GM18951 (cell line): ENCODE results near the gene FAM131A.

Experiments used
- POLR2A ChIP-seq: IDR thresholded peaks from 4 replicates; pipeline ENCODE4 v1.6.1; 2011; ENCODE audit warnings: mild to moderate bottlenecking; ENCODE audit not compliant: insufficient read length, insufficient read depth; ENCODE audit errors: extremely low read depth
- in situ Hi-C: fragments of 300-500 bp; cut with MboI; formaldehyde crosslinking; loops from one replicate; pipeline ENCODE4 v1.12.0; 2022; ENCODE audit warnings: low sequenced_read_pairs, mixed read lengths, inconsistent platforms; ENCODE audit not compliant: unreplicated experiment

FAM131A gene

DNA sequence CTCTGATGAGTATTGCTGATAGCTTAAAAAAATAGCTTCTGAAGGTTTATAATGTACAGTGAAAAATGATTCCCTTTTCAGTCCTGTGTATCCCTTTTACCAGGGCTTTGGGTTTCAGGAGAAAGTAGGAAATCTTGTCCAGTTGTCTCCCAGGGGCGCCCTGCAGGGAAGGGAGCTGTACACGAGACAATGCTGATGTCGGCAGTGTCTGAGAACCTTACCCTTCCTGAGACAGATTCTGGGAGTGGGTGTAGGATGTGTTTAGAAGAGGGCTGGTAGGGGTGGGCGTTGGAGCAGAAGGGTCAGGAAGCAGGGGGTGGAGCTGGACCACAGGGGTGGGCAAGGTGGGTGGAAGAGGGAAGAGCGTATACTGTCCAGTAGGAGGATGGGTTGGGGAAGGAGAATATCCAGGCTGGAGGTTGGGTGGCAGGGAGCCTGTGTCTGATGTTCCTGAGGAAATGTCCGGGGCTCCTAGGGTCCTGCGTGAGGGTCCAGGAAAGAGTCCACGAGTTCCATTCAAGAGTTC is 35.0 kb downstream of the FAM131A start:
- no peak for TF ChIP-seq POLR2A
- in situ Hi-C loops = loop anchor here (25.0 kb wide), 1 partner anchor 165 kb away; no protein-coding TSS in a partner anchor

DNA sequence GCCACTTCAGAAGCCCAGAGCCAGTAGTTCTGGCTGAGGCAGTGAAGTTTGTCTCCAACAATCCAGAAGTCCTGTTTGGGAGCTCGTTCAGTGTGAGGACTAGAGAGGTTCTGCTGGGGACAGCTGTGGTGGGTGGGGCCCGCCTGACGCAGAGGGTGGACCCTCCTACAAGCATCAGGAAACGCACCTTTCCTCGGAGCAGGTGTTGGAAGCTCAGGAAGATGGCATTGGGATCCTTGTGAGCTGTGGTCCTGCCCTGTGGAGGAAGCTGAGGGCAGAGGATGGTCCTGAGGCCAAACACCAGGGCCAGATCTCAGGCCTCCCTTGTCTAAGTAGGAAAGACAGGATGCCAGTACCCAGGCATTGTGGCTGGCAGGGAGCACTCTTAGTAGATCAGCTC is 35.5 kb downstream of the FAM131A start:
- no peak for TF ChIP-seq POLR2A
- in situ Hi-C loops = loop anchor here (25.0 kb wide), 1 partner anchor 164 kb away; no protein-coding TSS in a partner anchor

DNA sequence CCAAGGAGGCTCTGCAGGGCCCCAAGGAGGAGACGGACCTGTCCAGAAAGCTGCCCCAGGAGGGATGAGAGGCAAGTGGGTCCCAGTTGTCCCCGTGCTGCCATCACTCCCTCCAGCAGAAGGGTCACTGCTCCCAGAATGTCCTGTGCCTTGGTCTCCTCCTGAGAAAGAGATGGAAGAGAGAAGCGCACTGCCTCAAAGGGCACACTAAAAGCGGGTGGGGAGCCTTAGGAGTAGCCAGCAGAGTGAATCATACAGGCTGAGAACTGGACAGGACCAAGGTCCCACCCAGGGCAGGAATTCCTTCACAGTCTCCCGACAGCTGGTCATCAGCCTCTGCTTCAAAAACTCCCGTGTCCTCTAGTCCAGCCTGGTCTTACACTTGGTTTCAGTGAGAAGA is 36.0 kb downstream of the FAM131A start:
- in situ Hi-C loops = loop anchor here (25.0 kb wide), 1 partner anchor 164 kb away; no protein-coding TSS in a partner anchor
- TF ChIP-seq POLR2A = no peak

DNA sequence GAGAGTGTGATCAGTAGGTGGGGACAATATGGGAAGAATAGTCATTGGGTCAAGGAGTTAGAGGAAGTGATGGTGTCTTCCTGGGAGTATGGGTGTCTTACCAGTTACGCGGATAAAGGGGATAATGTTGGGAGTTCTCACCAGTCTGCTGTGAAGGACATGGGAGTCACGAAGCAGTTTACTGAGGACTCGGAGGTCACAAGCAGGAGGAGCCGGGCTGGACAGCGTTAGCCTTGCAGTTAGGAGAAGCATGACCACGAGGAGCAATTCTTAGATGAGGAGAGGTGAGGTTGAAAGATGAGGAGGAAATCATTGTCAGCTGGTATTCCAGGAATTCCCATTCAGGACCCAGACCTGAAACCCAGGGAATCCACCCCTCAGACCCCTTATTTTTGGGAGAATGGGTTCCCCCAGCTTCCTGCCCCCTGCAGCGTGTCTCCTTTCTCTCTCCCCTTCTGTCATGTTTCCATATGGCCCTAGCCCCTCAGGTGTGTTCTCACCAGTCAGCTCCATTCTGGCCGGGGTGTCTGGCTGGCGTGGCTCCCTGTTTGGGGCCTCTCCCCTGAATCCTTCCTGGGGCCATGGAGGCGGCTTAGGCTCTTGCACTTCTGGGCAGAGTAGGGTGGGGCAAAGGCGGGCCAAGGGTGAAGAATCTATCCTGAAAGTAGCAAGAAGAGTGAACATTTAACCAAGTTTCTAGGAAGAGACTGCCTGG is 38.5 kb downstream of the FAM131A start:
- in situ Hi-C loops = no loop called here
- TF ChIP-seq POLR2A = no peak

DNA sequence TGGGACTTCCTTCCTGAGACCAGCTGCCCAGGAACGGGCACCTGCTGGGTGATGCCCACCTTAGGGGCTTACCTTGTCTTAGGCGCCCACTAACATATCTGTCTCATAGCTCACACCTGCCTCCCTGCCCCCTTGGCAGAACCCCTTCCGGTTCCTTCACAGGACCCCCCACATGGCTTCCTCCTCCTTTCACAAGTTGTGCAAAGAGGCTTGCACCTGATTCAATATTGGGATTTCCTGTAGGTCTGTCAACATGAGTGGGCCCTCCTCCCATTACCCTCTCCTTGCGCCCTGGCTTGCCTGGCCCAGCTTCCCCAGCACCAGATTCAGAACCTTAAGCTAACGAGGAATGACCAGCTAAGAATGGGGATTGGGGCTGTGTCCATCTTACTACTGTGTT is 40.0 kb downstream of the FAM131A start:
- in situ Hi-C loops = no loop called here
- no peak for TF ChIP-seq POLR2A

DNA sequence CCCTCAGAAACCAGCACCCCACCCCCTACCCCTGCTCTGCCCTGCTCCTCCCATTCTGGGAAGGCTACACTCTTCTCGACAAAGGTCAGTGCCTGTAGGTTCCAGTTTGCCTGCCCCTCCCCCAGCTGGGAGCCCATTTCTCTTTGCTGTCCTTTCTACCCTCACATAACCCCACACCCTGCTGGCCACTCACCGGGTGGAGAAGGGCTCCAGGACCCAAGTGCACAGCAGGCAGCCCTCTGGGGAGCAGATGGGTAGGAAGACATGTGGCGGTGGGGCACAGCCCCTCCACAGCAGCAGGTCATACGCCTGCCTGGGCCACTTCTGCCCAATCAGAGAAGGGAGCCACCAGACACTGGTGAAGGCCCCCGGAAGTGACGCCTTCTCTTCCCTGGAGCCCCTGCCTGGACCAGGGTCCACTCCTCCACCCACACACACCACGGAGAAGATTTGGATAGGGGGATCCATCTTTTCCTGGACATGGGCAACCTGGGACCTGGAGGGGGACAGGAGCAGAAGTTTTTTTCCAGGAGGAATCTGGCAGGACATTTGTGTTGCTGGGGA is 40.6 kb downstream of the FAM131A start, which contains the start of gene THPO:
Gene THPO (minus strand): TSS at position 326 of the 564 bp plus-strand sequence. CDS start 1,948 bp downstream, outside the sequence.
- in situ Hi-C loops = no loop called here
- no peak for TF ChIP-seq POLR2A

DNA sequence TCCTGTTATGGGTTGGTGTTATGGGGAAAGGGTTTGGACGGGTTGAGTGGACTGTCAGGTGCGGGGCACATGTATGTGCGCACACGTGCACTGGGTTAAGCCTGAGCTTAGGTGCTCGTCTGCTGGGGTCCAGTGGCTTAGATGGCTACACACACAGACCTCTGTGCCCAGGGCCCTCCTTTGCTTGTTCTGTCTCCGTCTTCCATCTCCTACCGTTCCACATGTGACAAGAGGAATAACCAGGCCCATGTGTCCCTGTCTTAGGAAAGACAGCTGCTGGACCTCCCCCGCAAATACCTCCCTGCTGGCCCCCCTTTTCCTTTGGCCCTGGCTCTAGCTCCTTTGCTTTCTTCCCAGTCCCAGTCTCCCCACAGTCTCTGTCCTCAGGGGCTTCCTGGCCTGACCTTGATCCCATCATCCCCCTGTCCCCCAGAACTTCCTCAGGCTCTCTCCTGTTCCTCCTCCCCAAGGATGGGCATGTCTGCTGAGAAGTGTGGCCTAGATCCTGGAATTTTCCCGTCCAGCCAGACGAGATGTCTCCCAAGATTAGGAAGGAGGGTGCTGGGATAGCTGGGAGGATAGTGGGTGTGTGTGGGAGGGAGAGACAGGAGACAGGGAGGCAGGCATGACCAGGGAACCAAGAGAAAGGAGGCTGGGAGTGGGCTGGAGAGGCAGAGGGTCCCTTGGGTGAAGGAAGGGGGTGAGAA is 41.4 kb downstream of the FAM131A start:
- in situ Hi-C loops = no loop called here

DNA sequence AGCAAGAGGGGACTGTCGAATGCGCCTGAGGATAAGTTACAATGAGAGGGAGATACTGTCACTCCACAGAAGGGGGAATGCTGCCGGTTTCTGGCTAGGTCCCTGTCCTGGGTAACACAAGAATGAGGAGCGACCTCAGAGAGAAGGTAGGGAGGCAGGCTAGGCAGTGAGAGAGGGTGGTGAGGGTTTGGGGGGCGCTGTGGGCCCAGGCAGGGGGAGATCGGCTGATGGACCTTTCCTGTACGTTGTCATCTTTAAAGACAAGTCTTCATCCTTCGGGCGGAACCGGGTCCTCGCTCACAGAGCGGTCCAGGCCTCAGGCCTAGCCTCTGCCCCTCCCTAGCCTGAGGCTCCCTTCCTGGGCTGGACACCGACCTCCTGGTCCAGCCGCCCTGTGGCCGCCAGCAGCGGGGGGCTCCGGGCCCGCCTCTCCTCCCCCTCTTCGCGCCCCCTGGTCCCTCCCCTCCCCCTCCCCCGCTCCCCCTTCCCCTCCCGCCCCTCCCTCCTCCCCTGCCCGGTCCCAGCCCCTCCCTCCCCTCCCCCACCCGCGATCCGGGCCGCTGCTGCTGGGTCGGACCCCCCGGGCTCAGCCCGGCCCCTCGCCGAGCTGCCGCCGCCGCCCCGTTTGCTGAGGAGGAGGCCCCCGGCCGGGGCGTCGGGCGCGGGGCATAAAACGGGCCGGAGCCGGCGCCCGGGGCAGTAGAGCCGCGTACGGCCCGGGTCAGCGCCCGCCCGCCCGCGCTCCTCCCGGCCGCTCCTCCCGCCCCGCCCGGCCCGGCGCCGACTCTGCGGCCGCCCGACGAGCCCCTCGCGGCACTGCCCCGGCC is 42.2 kb downstream of the FAM131A start, which contains the start of gene CHRD:
Gene CHRD (plus strand): TSS at position 697 of the 827 bp plus-strand sequence. CDS start 265 bp downstream, outside the sequence.
- in situ Hi-C loops = no loop called here
- no peak for TF ChIP-seq POLR2A

More for the DNA sequence above, 41.4 kb downstream of the FAM131A start:
- no peak for TF ChIP-seq POLR2A

DNA sequence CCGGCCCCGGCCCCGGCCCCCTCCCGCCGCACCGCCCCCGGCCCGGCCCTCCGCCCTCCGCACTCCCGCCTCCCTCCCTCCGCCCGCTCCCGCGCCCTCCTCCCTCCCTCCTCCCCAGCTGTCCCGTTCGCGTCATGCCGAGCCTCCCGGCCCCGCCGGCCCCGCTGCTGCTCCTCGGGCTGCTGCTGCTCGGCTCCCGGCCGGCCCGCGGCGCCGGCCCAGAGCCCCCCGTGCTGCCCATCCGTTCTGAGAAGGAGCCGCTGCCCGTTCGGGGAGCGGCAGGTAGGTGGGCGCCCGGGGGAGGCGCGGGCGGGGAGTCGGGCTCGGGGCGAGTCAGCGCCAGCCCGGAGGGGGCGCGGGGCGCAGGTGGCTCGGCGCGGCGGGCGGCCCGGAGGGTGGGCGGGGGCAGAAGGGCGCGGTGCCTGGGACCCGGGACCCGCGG is 42.8 kb downstream of the FAM131A start:
- in situ Hi-C loops = no loop called here
- no peak for TF ChIP-seq POLR2A

DNA sequence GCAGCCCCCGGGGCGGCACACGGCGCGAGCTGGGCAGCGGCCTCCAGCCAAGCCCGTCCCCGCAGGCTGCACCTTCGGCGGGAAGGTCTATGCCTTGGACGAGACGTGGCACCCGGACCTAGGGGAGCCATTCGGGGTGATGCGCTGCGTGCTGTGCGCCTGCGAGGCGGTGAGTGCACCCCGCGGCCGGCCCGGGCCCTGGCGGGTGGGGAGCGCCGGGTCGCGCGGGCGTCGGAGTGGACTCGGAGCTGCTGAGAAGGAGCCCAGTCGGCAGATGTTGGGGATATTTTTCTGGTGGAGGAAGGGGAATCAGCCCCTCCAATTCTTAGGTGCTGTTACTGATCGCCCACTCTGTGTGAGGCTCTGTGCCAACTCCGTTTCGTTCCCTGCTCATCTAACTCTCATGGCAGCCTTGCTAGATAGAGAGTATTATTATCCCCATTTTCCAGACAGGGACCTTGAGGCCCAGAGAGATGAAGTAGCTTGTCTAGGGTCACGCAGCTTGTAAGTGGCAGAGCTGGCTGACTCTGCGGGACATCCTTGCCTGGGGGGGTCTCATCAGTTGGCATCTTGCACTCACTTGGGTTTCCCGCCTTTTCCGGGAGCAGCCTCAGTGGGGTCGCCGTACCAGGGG is 43.3 kb downstream of the FAM131A start:
- no peak for TF ChIP-seq POLR2A

DNA sequence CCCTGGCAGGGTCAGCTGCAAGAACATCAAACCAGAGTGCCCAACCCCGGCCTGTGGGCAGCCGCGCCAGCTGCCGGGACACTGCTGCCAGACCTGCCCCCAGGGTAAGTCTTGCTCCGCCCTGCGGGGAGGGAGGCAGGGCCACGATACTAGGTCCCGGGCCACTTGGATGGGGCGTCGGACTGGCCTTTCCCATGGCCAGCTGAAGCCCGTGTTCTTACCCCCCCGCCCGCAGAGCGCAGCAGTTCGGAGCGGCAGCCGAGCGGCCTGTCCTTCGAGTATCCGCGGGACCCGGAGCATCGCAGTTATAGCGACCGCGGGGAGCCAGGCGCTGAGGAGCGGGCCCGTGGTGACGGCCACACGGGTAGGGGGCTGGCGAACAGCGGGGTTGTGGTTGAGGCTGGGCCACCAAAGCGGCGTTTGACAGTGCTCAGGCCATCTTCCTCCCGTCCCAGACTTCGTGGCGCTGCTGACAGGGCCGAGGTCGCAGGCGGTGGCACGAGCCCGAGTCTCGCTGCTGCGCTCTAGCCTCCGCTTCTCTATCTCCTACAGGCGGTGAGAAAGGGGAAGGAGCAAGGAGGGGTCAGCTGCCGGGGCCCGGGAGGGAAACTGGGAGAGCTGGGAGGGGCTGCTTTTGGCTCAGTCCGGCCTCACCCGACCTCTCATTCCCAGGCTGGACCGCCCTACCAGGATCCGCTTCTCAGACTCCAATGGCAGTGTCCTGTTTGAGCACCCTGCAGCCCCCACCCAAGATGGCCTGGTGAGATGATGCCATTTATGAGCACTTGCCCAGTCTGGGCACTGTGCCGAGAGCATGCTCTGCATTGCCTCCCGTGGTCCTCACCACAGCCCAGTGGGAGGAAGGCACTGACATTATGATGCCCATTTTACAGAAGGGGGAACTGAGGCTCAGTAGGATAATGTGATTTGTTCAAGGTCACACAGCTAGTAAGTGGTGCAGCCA is 44.1 kb downstream of the FAM131A start:
- in situ Hi-C loops = no loop called here
- no peak for TF ChIP-seq POLR2A

More for the DNA sequence above, 43.3 kb downstream of the FAM131A start:
- in situ Hi-C loops = no loop called here
